DOHH2 (cell line): Measurements from ENCODE around the gene KRT9.

ENCODE experiments used
- H3F3A ChIP-seq: fragments of 200-600 bp; sonication (generic), shearing (Covaris generic); 2 replicates; pipeline ENCODE4 v1.6.0; 2016; ENCODE audit warnings: antibody characterized with exemption, mild to moderate bottlenecking; ENCODE audit not compliant: control insufficient read depth, insufficient read depth
- H3K27ac ChIP-seq: fragments of 200-600 bp; sonication (generic); 2 replicates; pipeline ENCODE4 v1.5.1; 2014; ENCODE audit warnings: low read depth, mild to moderate bottlenecking, low read length, moderate library complexity
- H3K27me3 ChIP-seq: fragments of 200-600 bp; sonication (generic); 2 replicates; pipeline ENCODE4 v1.6.1; 2014; ENCODE audit warnings: mild to moderate bottlenecking, low read length, mixed read lengths; ENCODE audit not compliant: control insufficient read depth
- H3K36me3 ChIP-seq: fragments of 200-600 bp; sonication (generic); 2 replicates; pipeline ENCODE4 v1.6.1; 2014; ENCODE audit warnings: mild to moderate bottlenecking, low read length, moderate library complexity, mixed read lengths; ENCODE audit not compliant: control insufficient read depth
- H3K4me1 ChIP-seq: fragments of 200-600 bp; sonication (generic); 2 replicates; pipeline ENCODE4 v1.6.1; 2014; ENCODE audit warnings: mild to moderate bottlenecking, low read length, mixed read lengths; ENCODE audit not compliant: control insufficient read depth
- H3K4me2 ChIP-seq: fragments of 200-600 bp; sonication (generic); 2 replicates; pipeline ENCODE4 v1.6.0; 2014; ENCODE audit warnings: mild to moderate bottlenecking, low read length, moderate library complexity
- H3K4me3 ChIP-seq: fragments of 200-600 bp; sonication (generic); 2 replicates; pipeline ENCODE4 v1.5.1; 2014; ENCODE audit warnings: mild to moderate bottlenecking, low read length, mixed read lengths
- H3K79me2 ChIP-seq: fragments of 200-600 bp; sonication (generic); 2 replicates; pipeline ENCODE4 v1.6.1; 2014; ENCODE audit warnings: mild to moderate bottlenecking, low read length, mixed read lengths; ENCODE audit not compliant: control insufficient read depth
- H3K9me2 ChIP-seq: fragments of 200-600 bp; sonication (generic); replicated peaks from 2 replicates; pipeline ENCODE4 v1.6.1; 2014; ENCODE audit warnings: mild to moderate bottlenecking, low read length, mixed read lengths; ENCODE audit not compliant: control insufficient read depth
- H3K9me3 ChIP-seq: fragments of 200-600 bp; sonication (generic); 2 replicates; pipeline ENCODE4 v1.6.1; 2014; ENCODE audit warnings: antibody characterized with exemption, low read length, mixed read lengths; ENCODE audit not compliant: control insufficient read depth, insufficient read depth
- H4K20me1 ChIP-seq: fragments of 200-600 bp; sonication (generic); 2 replicates; pipeline ENCODE4 v1.6.0; 2014; ENCODE audit warnings: low read depth, mild to moderate bottlenecking, antibody characterized with exemption, low read length, moderate library complexity; ENCODE audit not compliant: control insufficient read depth, insufficient read depth
- EZH2phosphoT487 ChIP-seq: fragments of 200-600 bp; sonication (generic); IDR thresholded peaks from 2 replicates; pipeline ENCODE4 v1.6.1; 2017; ENCODE audit warnings: borderline replicate concordance, mild to moderate bottlenecking, antibody characterized with exemption, low read length, moderate library complexity, mixed read lengths
- TF ChIP-seq, protein P1 (sequence below): fragments of 200-600 bp; sonication (generic); IDR thresholded peaks from one replicate; pipeline ENCODE4 v1.5.1; 2014; ENCODE audit warnings: antibody characterized with exemption, mild to moderate bottlenecking, low read depth, low read length; ENCODE audit not compliant: poor library complexity, severe bottlenecking

KRT9 gene

DNA sequence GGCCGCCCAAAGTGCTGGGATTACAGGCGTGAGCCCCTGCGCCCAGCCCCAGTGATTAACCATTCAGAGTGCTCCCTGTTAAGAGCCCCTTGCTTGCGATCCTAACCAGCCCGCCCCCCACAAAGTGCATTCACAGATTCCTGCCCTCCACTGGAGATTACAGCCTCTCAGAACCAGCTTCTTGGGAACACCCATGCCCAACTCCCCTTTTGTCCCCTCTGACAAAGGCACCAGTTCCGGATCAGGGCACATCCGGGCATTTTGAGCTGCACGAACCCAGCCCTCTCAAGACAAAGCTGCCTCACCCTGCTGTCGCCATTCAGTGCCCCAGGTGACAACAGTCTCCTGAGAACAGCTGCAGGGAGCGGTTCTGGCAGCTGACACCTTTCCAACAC lies 42.9 kb downstream of the KRT9 start:
- H3K27me3 ChIP-seq, result peaks cover 17% of the 10 kb centered on the region
- TF ChIP-seq, protein P1, sequence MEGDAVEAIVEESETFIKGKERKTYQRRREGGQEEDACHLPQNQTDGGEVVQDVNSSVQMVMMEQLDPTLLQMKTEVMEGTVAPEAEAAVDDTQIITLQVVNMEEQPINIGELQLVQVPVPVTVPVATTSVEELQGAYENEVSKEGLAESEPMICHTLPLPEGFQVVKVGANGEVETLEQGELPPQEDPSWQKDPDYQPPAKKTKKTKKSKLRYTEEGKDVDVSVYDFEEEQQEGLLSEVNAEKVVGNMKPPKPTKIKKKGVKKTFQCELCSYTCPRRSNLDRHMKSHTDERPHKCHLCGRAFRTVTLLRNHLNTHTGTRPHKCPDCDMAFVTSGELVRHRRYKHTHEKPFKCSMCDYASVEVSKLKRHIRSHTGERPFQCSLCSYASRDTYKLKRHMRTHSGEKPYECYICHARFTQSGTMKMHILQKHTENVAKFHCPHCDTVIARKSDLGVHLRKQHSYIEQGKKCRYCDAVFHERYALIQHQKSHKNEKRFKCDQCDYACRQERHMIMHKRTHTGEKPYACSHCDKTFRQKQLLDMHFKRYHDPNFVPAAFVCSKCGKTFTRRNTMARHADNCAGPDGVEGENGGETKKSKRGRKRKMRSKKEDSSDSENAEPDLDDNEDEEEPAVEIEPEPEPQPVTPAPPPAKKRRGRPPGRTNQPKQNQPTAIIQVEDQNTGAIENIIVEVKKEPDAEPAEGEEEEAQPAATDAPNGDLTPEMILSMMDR, result no peak
- no peak for TF ChIP-seq EZH2phosphoT487
- H3K4me2 ChIP-seq, result no peak overlapping the region

GRCh38 chr17:41527063-41528023 lies 44.5 kb downstream of the KRT9 start:
- Histone ChIP-seq H3K9me3 (no peaks in the 10 kb centered on the region), H3F3A (no peaks in the 10 kb centered on the region), H3K9me2 (no peaks in the 10 kb centered on the region), H3K27me3 (peaks cover 17% of the 10 kb centered on the region), H3K4me2 (no peak overlapping the region), H3K4me1 (no peaks in the 10 kb centered on the region), H3K4me3 (no peak overlapping the region), H4K20me1 (no peaks in the 10 kb centered on the region), H3K79me2 (no peaks in the 10 kb centered on the region), H3K36me3 (no peaks in the 10 kb centered on the region), H3K27ac (no peak overlapping the region)
- TF ChIP-seq, protein P1, result no peak
- no peak for TF ChIP-seq EZH2phosphoT487

More for the DNA sequence above, 42.9 kb downstream of the KRT9 start:
- H3K9me2 ChIP-seq, result no peaks in the 10 kb centered on the region
- H3K4me3 ChIP-seq, result no peak overlapping the region
- no peaks in the 10 kb centered on the region for H3K9me3 ChIP-seq
- no peaks in the 10 kb centered on the region for H4K20me1 ChIP-seq
- H3K4me1 ChIP-seq, result no peaks in the 10 kb centered on the region
- H3K36me3 ChIP-seq, result no peaks in the 10 kb centered on the region
- no peak overlapping the region for H3K27ac ChIP-seq
- H3F3A ChIP-seq, result no peaks in the 10 kb centered on the region
- H3K79me2 ChIP-seq, result no peaks in the 10 kb centered on the region

GRCh38 chr17:41524261-41524660 lies 47.6 kb downstream of the KRT9 start:
- no peak overlapping the region for H3K4me2 ChIP-seq

More at GRCh38 chr17:41524261-41524660, 47.6 kb downstream of the KRT9 start:
- Histone ChIP-seq H3K36me3 (no peaks in the 10 kb centered on the region), H3K4me3 (no peak overlapping the region), H3K9me2 (no peaks in the 10 kb centered on the region), H3K27ac (no peak overlapping the region), H4K20me1 (no peaks in the 10 kb centered on the region), H3K27me3 (no peaks in the 10 kb centered on the region), H3F3A (no peaks in the 10 kb centered on the region), H3K9me3 (no peaks in the 10 kb centered on the region), H3K4me1 (no peaks in the 10 kb centered on the region), H3K79me2 (no peaks in the 10 kb centered on the region)
- TF ChIP-seq EZH2phosphoT487, result no peak
- TF ChIP-seq, protein P1, result no peak
